ENCODE results near the gene SECISBP2L. TPM values are rescaled to one million over a fixed set of nuclear protein-coding genes. Genes with fewer than 3 reads are reported as not detected.

The SECISBP2L gene
- total and polyA plus RNA-seq, 2 of the 4 experiments (the other 2 are of a cell fraction): 13.1 to 34.1 TPM

DNA sequence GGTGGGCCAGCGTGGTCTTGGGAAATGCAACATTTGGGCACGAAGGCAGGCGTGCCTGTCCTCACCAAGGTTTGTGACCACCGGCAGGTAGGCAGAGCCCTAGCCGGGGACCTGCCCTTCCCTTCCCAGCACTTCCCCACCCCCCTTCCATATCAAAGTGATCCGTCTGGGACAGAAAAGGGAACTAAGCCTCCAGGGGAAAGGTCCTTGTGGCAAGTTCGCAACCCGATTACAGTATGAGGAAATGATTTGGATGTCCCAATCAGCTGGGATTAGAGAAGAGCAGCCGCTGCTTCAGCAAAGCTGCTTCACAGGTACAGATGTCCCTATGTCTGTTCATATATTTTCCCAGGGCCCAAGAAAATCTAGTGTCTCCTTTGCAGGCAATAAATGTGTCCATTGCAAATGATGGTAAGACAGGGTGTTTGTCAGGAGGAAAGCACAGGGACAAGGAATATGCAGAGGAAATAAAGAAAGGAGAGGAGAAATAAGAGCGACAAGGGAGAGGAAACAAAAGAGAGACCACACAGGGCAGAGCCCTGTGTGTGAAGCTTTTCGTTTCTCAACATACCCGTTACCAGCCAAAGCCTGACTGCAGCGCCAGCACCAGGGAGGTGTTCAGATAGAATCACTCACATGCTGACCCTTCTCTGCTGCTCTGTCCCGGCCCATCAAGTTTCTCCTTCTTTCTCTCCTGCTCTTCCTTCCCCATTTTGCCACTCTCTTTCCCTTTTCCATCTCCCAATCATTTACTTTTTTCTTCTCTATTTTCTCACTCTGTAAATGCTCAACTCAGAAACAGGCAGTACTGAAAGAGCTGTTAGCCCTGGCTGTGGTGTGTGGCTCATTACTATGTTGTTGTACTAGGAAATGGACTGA lies 17.4 kb upstream of the SECISBP2L start:
- Histone ChIP-seq H2BK5ac (ENCODE audit: low read depth, low read length, poor library complexity, severe bottlenecking) (no peak overlapping the region), H3K4ac (ENCODE audit: low read depth, low read length) (no peak overlapping the region), H2AK5ac (ENCODE audit: low read depth, low read length) (peak overlapping the region; percentile 65; the same call in 1 of the 2 replicates), H3K36me3 (ENCODE audit: control insufficient read depth, insufficient read depth, low read length) (no peaks in the 10 kb centered on the region), H3K27ac (ENCODE audit: insufficient read depth, low read length) (no peak overlapping the region), H3K9me3 (ENCODE audit: control insufficient read depth, insufficient read depth, low read length) (no peaks in the 10 kb centered on the region), H4K20me1 (ENCODE audit: insufficient read depth, low read length) (no peaks in the 10 kb centered on the region), H3K56ac (ENCODE audit: extremely low read depth, insufficient read depth, low read length) (no peak overlapping the region), H2BK15ac (ENCODE audit: low read depth, low read length) (no peak overlapping the region), H3K4me2 (ENCODE audit: low read depth, low read length) (no peak overlapping the region), H3K4me1 (ENCODE audit: control insufficient read depth, insufficient read depth, low read length) (peaks cover 10% of the 10 kb centered on the region), H3K23ac (ENCODE audit: low read depth, low read length) (no peak overlapping the region), H3K18ac (ENCODE audit: low read depth, low read length) (no peak overlapping the region), H3K9me1 (ENCODE audit: insufficient read depth, low read length) (0 out of 2 replicates have a peak, but pooled peaks cover 9% of the 10 kb centered on the region), H4K5ac (ENCODE audit: low read depth, low read length) (no peak overlapping the region), H2AK9ac (replicated peaks; ENCODE audit: low read depth, low read length, poor library complexity) (no peak overlapping the region), H3K4me3 (ENCODE audit: insufficient read depth, low read depth, low read length) (no peak overlapping the region), H2BK20ac (ENCODE audit: low read depth, low read length) (no peak overlapping the region), H2AFZ (replicated peaks; ENCODE audit: low read length, poor library complexity) (no peak overlapping the region), H3K79me1 (ENCODE audit: low read depth in 1 of 2, low read length in 2 of 2) (no peaks in the 10 kb centered on the region), H3K9ac (ENCODE audit: low read depth, low read length) (no peak overlapping the region), H4K8ac (ENCODE audit: low read depth in 2 of 2, low read length in 2 of 2) (no peak overlapping the region), H4K91ac (ENCODE audit: insufficient read depth, low read depth, low read length) (no peak overlapping the region), H3K14ac (replicated peaks; ENCODE audit: low read depth, low read length) (no peak overlapping the region), H3K27me3 (ENCODE audit: control insufficient read depth, insufficient read depth, low read length) (no peaks in the 10 kb centered on the region), H2BK120ac (ENCODE audit: low read depth, low read length) (no peak overlapping the region)
- POLR2A ChIA-PET (ENCODE audit: unreplicated experiment): no interaction called here
- ATAC-seq (ENCODE audit: low read depth) (no peak), DNase-seq (no peak)
- CTCF ChIA-PET: no interaction called here
- WGBS, 2 experiments (ENCODE audit: extremely low coverage in 2 of 2, insufficient read length in 1 of 2): no CpG with 5 or more reads among the region's 14 CpGs
- BruUV-seq (replicated peaks): no TSS peak
- dilution Hi-C loops (cut with HindIII; ENCODE audit: low sequenced_read_pairs, unreplicated experiment) (no loop called here), intact Hi-C loops (cut with micrococcal nuclease) (no loop called here), in situ Hi-C loops (cut with MboI; ENCODE audit: low sequenced_read_pairs) (no loop called here)
- TF ChIP-seq SMC3 (IDR thresholded peaks at IDR 0.05; ENCODE audit: low read depth, low read length) (no peak), MAFK (IDR thresholded peaks at IDR 0.05; ENCODE audit: low read depth, low read length) (no peak), CEBPB (IDR thresholded peaks at IDR 0.05; ENCODE audit: low read depth, low read length) (no peak), MAZ (IDR thresholded peaks at IDR 0.05; ENCODE audit: borderline replicate concordance, low read depth, low read length) (no peak), BHLHE40 (IDR thresholded peaks at IDR 0.05; ENCODE audit: low read depth, low read length) (no peak), RAD21 (IDR thresholded peaks at IDR 0.05; ENCODE audit: low read length) (no peak), CHD1 (IDR thresholded peaks at IDR 0.05; ENCODE audit: low read depth, low read length) (no peak), NFE2L2 (IDR thresholded peaks at IDR 0.05; ENCODE audit: low read depth, low read length) (no peak), MXI1 (IDR thresholded peaks at IDR 0.05; ENCODE audit: borderline replicate concordance, low read depth, low read length) (no peak), RFX5 (IDR thresholded peaks at IDR 0.05; ENCODE audit: low read depth, low read length) (no peak), POLR2A (IDR thresholded peaks at IDR 0.05; ENCODE audit: low read depth, low read length) (no peak), FOS (IDR thresholded peaks at IDR 0.05; ENCODE audit: low read depth, low read length) (no peak)
- TF ChIP-seq, protein P1, sequence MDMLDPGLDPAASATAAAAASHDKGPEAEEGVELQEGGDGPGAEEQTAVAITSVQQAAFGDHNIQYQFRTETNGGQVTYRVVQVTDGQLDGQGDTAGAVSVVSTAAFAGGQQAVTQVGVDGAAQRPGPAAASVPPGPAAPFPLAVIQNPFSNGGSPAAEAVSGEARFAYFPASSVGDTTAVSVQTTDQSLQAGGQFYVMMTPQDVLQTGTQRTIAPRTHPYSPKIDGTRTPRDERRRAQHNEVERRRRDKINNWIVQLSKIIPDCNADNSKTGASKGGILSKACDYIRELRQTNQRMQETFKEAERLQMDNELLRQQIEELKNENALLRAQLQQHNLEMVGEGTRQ (IDR thresholded peaks at IDR 0.05; ENCODE audit: low read depth, low read length): no peak
- TF ChIP-seq, protein P2, sequence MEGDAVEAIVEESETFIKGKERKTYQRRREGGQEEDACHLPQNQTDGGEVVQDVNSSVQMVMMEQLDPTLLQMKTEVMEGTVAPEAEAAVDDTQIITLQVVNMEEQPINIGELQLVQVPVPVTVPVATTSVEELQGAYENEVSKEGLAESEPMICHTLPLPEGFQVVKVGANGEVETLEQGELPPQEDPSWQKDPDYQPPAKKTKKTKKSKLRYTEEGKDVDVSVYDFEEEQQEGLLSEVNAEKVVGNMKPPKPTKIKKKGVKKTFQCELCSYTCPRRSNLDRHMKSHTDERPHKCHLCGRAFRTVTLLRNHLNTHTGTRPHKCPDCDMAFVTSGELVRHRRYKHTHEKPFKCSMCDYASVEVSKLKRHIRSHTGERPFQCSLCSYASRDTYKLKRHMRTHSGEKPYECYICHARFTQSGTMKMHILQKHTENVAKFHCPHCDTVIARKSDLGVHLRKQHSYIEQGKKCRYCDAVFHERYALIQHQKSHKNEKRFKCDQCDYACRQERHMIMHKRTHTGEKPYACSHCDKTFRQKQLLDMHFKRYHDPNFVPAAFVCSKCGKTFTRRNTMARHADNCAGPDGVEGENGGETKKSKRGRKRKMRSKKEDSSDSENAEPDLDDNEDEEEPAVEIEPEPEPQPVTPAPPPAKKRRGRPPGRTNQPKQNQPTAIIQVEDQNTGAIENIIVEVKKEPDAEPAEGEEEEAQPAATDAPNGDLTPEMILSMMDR (conservative IDR thresholded peaks at IDR 0.05; ENCODE audit: low read depth, low read length): no peak
- TF ChIP-seq, protein P3, sequence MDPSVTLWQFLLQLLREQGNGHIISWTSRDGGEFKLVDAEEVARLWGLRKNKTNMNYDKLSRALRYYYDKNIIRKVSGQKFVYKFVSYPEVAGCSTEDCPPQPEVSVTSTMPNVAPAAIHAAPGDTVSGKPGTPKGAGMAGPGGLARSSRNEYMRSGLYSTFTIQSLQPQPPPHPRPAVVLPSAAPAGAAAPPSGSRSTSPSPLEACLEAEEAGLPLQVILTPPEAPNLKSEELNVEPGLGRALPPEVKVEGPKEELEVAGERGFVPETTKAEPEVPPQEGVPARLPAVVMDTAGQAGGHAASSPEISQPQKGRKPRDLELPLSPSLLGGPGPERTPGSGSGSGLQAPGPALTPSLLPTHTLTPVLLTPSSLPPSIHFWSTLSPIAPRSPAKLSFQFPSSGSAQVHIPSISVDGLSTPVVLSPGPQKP (IDR thresholded peaks at IDR 0.05; ENCODE audit: borderline replicate concordance, low read depth, low read length): no peak
